GM12878 (cell line): ENCODE results near the gene LRP1. TPM values are rescaled to one million over a fixed set of nuclear protein-coding genes. Genes with fewer than 3 reads are reported as not detected.
A peak's percentile ranks its signal among the peaks of the same experiment; 100 is the strongest.

ENCODE experiments used
- ATAC-seq: fragments of 200-7000 bp; cut with Tn5 transposase; 3 replicates; pipeline ENCODE4 v1.9.1; 2020; ENCODE audit warnings: mild to moderate bottlenecking, moderate library complexity
- BruUV-seq: library from RNA; stranded (reverse); fragments of 400-500 nt; replicated peaks from 2 replicates; lab custom pipeline; 2021; lab: Mats Ljungman, UMichigan
- CTCF ChIA-PET: fragments of 300-600 bp; sonication (Branson Sonifier 250); formaldehyde crosslinking; extraction: SDS; loops from one replicate; lab custom pipeline; 2021; ENCODE audit warnings: inconsistent platforms; lab: Yijun Ruan, JAX
- POLR2A ChIA-PET: fragments of 350-600 bp; formaldehyde crosslinking; extraction: SDS; loops from one replicate; lab custom pipeline; 2021; ENCODE audit warnings: inconsistent platforms; lab: Charles Lee
- RAD21 ChIA-PET: fragments of 300-600 bp; sonication (Branson Sonifier 250); formaldehyde crosslinking; loops from one replicate; lab custom pipeline; 2023; ENCODE audit warnings: antibody characterized with exemption; ENCODE audit not compliant: unreplicated experiment; lab: Charles Lee
- SMC1A ChIA-PET: fragments of 300-600 bp; sonication (Branson Sonifier 250); formaldehyde crosslinking; loops from one replicate; lab custom pipeline; 2023; ENCODE audit not compliant: unreplicated experiment, uncharacterized antibody; lab: Charles Lee
- DNase-seq: peaks from one replicate; pipeline ENCODE4 v3.0.0-alpha.2; 2011; ENCODE audit warnings: low read depth, low spot score
- FAIRE-seq: peaks from 3 replicates; lab custom pipeline; 2011; peaks lifted over from hg19 to GRCh38; lab: Jason Lieb, UNC
- H2AFZ ChIP-seq: 2 replicates; pipeline ENCODE4 v1.6.0; 2011; ENCODE audit warnings: low read depth, low read length, control low read depth; ENCODE audit not compliant: control insufficient read depth
- H3K27ac ChIP-seq: 2 replicates; pipeline ENCODE4 v1.5.1; 2011; ENCODE audit warnings: control low read depth; ENCODE audit not compliant: control insufficient read depth, insufficient read depth
- H3K27me3 ChIP-seq, 2 experiments: replicated peaks in 1 of 2; 2 replicates each; pipeline versions ENCODE4 v1.6.0 to v1.6.1; 2011; ENCODE audit warnings: low read length in 1 of 2; ENCODE audit not compliant: control insufficient read depth in 2 of 2, insufficient read depth in 2 of 2
- H3K36me3 ChIP-seq, 2 experiments: 2 replicates each; pipeline ENCODE4 v1.5.1; 2011; ENCODE audit warnings: low read length in 1 of 2; ENCODE audit not compliant: control insufficient read depth in 2 of 2, insufficient read depth in 2 of 2
- H3K4me1 ChIP-seq: 2 replicates; pipeline ENCODE4 v1.6.1; 2011; ENCODE audit warnings: mild to moderate bottlenecking, low read length, moderate library complexity, mixed read lengths; ENCODE audit not compliant: control insufficient read depth, insufficient read depth
- H3K4me2 ChIP-seq: 2 replicates; pipeline ENCODE4 v1.6.0; 2011; ENCODE audit warnings: control low read depth; ENCODE audit not compliant: control insufficient read depth, insufficient read depth
- H3K4me3 ChIP-seq: fragments of 200-600 bp; sonication (generic); 2 replicates; pipeline ENCODE4 v1.5.1; 2016
- H3K79me2 ChIP-seq: 2 replicates; pipeline ENCODE4 v1.6.0; 2011; ENCODE audit warnings: low read length; ENCODE audit not compliant: control insufficient read depth, insufficient read depth
- H3K9ac ChIP-seq: 2 replicates; pipeline ENCODE4 v1.8.0; 2011; ENCODE audit warnings: low read length, control low read depth, mixed read lengths; ENCODE audit not compliant: control insufficient read depth, insufficient read depth
- H3K9me3 ChIP-seq: replicated peaks from 3 replicates; pipeline ENCODE4 v1.5.1; 2011; ENCODE audit warnings: mild to moderate bottlenecking, low read length; ENCODE audit not compliant: control insufficient read depth, insufficient read depth
- H4K20me1 ChIP-seq: 2 replicates; pipeline ENCODE4 v1.6.0; 2011; ENCODE audit not compliant: control insufficient read depth, insufficient read depth
- BACH1 ChIP-seq: fragments of 450-650 bp; IDR thresholded peaks from 2 replicates; pipeline ENCODE4 v1.6.1; 2017; ENCODE audit warnings: mild to moderate bottlenecking, borderline replicate concordance
- DPF2 ChIP-seq: fragments of 450-650 bp; IDR thresholded peaks from 2 replicates; pipeline ENCODE4 v1.6.1; 2017; ENCODE audit warnings: mild to moderate bottlenecking
- ETV6 ChIP-seq, 2 experiments: fragments of 450-650 bp in 1 of 2; IDR thresholded peaks in 1 of 2; conservative IDR thresholded peaks in 1 of 2; 2 replicates each; pipeline ENCODE4 v1.6.1; 2014; ENCODE audit warnings: antibody characterized with exemption in 1 of 2, borderline replicate concordance in 1 of 2, low read depth in 1 of 2, mild to moderate bottlenecking in 1 of 2, moderate library complexity in 1 of 2
- KDM1A ChIP-seq: fragments of 200-600 bp; sonication (generic); IDR thresholded peaks from 2 replicates; pipeline ENCODE4 v1.6.1; 2016; ENCODE audit warnings: borderline replicate concordance
- MLLT1 ChIP-seq: fragments of 450-650 bp; IDR thresholded peaks from 2 replicates; pipeline ENCODE4 v1.6.1; 2016; ENCODE audit warnings: mild to moderate bottlenecking
- MXI1 ChIP-seq: fragments of 150-350 bp; IDR thresholded peaks from 2 replicates; pipeline ENCODE4 v1.6.1; 2011; ENCODE audit warnings: low read depth, mild to moderate bottlenecking, inconsistent platforms, low read length, improper control_type of control experiment
- NFYA ChIP-seq: IDR thresholded peaks from 2 replicates; pipeline ENCODE4 v1.6.1; 2011; ENCODE audit warnings: low read depth, mild to moderate bottlenecking, low read length, improper control_type of control experiment, borderline replicate concordance
- PBX3 ChIP-seq: IDR thresholded peaks from 2 replicates; pipeline ENCODE4 v1.6.1; 2011; ENCODE audit warnings: mild to moderate bottlenecking, low read depth, low read length, moderate library complexity; ENCODE audit not compliant: insufficient replicate concordance
- POLR2A ChIP-seq: IDR thresholded peaks from 2 replicates; pipeline ENCODE4 v1.6.1; 2011; ENCODE audit warnings: low read depth, mild to moderate bottlenecking, low read length
- POLR2AphosphoS2 ChIP-seq: IDR thresholded peaks from 2 replicates; pipeline ENCODE4 v1.6.1; 2011; ENCODE audit warnings: low read depth, mild to moderate bottlenecking, low read length, improper control_type of control experiment, moderate library complexity
- SKIL ChIP-seq: fragments of 450-650 bp; IDR thresholded peaks from 2 replicates; pipeline ENCODE4 v1.6.1; 2017; ENCODE audit warnings: mild to moderate bottlenecking, low read depth, inconsistent platforms; ENCODE audit not compliant: poor library complexity, severe bottlenecking
- TBL1XR1 ChIP-seq: IDR thresholded peaks from 2 replicates; pipeline ENCODE4 v1.6.1; 2012; ENCODE audit warnings: low read depth, low read length, improper control_type of control experiment
- YY1 ChIP-seq: IDR thresholded peaks from 2 replicates; pipeline ENCODE4 v1.6.1; 2011; ENCODE audit warnings: low read depth, mild to moderate bottlenecking, low read length
- ZBED1 ChIP-seq: IDR thresholded peaks from 2 replicates; pipeline ENCODE4 v1.6.1; 2016; ENCODE audit warnings: borderline replicate concordance
- WGBS: methylation state at CpG from one replicate; pipeline ENCODE4 v1.1.6; 2016; ENCODE audit warnings: low lambda C conversion rate; ENCODE audit not compliant: insufficient replicate concordance, insufficient coverage; ENCODE audit errors: missing lambda C conversion rate; 5-methylcytosine and 5-hydroxymethylcytosine counted together
- in situ Hi-C: fragments of 300-500 bp; cut with MboI; formaldehyde crosslinking; loops from 9 replicates; pipeline ENCODE4 v1.14.3; 2018; ENCODE audit warnings: mixed read lengths
- intact Hi-C: fragments of 100-400 bp; cut with micrococcal nuclease; formaldehyde crosslinking; loops from one replicate; pipeline ENCODE4 v1.14.2; 2022; ENCODE audit not compliant: unreplicated experiment
- polyA plus RNA-seq, 11 experiments: library from polyadenylated mRNA; depleted of rRNA in 4 of 11; unstranded in 6 of 11; stranded (reverse) in 5 of 11; fragments of >200 nt; fragmentation: Nextera tagmentation in 4 of 11; fragmentation: Illumina TruSeq in 1 of 11; extraction: Ambion mirVana in 4 of 11; extraction: Trizol in 1 of 11; gene quantifications; 1 replicate in 1 of 11; 2 replicates in 10 of 11; pipeline versions ENCODE4 v1.2.1 to v1.2.3, GENCODE V29; 2011 to 2016; ENCODE audit warnings: inconsistent platforms in 2 of 11, missing spikeins in 2 of 11, low read depth in 1 of 11
- total RNA-seq, 4 experiments: library from RNA; depleted of rRNA in 3 of 4; stranded (reverse); fragments of >200 nt in 3 of 4; fragmentation: Illumina TruSeq in 1 of 4; extraction: Trizol in 1 of 4; gene quantifications; 2 replicates each; pipeline versions ENCODE4 v1.2.1 to v1.2.3, GENCODE V29; 2013 to 2021

LRP1 gene
- total and polyA plus RNA-seq, 10 of the 15 experiments (the other 5 are each of a cell fraction or from before 2014, with no cell fraction given): under 0.01 to 1.1 (median 0.20) TPM; not detected in 2

GRCh38 chr12:57110104-57111030 lies 17.9 kb upstream of the LRP1 start:
- ChIA-PET POLR2A (interaction anchor here (0.6 to 4.9 kb wide), 17 partner anchors 7 to 481 kb away, joined by 3 to 94 read pairs (median 8); partner anchors contain the start of genes BAZ2A, NAB2, NEMP1 and SHMT2), SMC1A (interaction anchor here (0.7 to 8.6 kb wide), 21 partner anchors 12 to 425 kb away, joined by 3 to 246 read pairs (median 13); partner anchors contain the start of genes HSD17B6, NAB2, NACA and NEMP1), RAD21 (interaction anchor here (0.8 to 5.3 kb wide), 25 partner anchors 11 to 479 kb away, joined by 3 to 285 read pairs (median 10); partner anchors contain the start of genes LRP1, NAB2, NACA and NEMP1), CTCF (interaction anchor here (0.7 to 11.7 kb wide), 28 partner anchors 11 to 1638 kb away, joined by 3 to 458 read pairs (median 10); partner anchors contain the start of genes NAB2, NACA, NEMP1 and PTGES3)
- peak overlapping the region; percentile 88 for H3K4me2 ChIP-seq
- BruUV-seq: TSS peak; percentile 89
- in situ Hi-C loops (loop anchor here (5.0 kb wide), 3 partner anchors 43 to 353 kb away; no protein-coding TSS in a partner anchor), intact Hi-C loops (loop anchor here (1.0 to 5.0 kb wide), 4 partner anchors 17 to 358 kb away; partner anchors contain the start of gene PRIM1)
- FAIRE-seq (peak; percentile 95), DNase-seq (no peak), ATAC-seq (peak; percentile 76)
- peak overlapping the region; percentile 96 for H3K9ac ChIP-seq
- peak overlapping the region; percentile 95 for H3K4me3 ChIP-seq
- peaks cover 8 to 18% of the 10 kb centered on the region in 2 experiments for H3K36me3 ChIP-seq
- no peaks in the 10 kb centered on the region for H3K9me3 ChIP-seq
- 4% methylated on average over 28 of the region's 28 CpGs for WGBS
- H2AFZ ChIP-seq: no peak overlapping the region; the same call in 1 of the 2 replicates
- H3K27ac ChIP-seq: peak overlapping the region; percentile 97
- H4K20me1 ChIP-seq: no peaks in the 10 kb centered on the region
- H3K79me2 ChIP-seq: peaks cover 41% of the 10 kb centered on the region
- H3K27me3 ChIP-seq: no peaks in the 10 kb centered on the region
- peaks cover 8% of the 10 kb centered on the region for H3K4me1 ChIP-seq
- TF ChIP-seq BACH1: peak; percentile 71
- no peak for TF ChIP-seq POLR2AphosphoS2
- no peak for TF ChIP-seq KDM1A
- peak; percentile 32; the same call in 1 of the 2 replicates for TF ChIP-seq DPF2
- peak; percentile 61 for TF ChIP-seq POLR2A
- TF ChIP-seq ETV6 (conservative IDR thresholded peaks at IDR 0.05 in 1 of 2, IDR thresholded peaks at IDR 0.05 in 1 of 2; ENCODE audit: borderline replicate concordance in 1 of 2, low read depth in 1 of 2): no peak
- TF ChIP-seq YY1: peak; percentile 41; the same call in 1 of the 2 replicates
- TF ChIP-seq TBL1XR1: no peak
- TF ChIP-seq PBX3: no peak
- TF ChIP-seq SKIL: peak; percentile 64
- TF ChIP-seq NFYA: no peak
- peak; percentile 73 for TF ChIP-seq MXI1
- 0 out of 2 replicates have a peak, but pooled peaks have one; percentile 8 for TF ChIP-seq MLLT1
- TF ChIP-seq ZBED1: no peak
